ENCODE measurements around the gene ZDHHC3.

Gene ZDHHC3

GRCh38 chr3:44976002-44976815 is at the start of gene ZDHHC3, which contains the start of gene EXOSC7:
Gene ZDHHC3, minus strand, starts transcription at chr3:44976174. Its CDS starts 16,738 bp downstream, at chr3:44959436.
Gene EXOSC7, plus strand, starts transcription at chr3:44976244. Its CDS starts 34 bp downstream, at chr3:44976278.
- peak; percentile 39 for DNase-seq

GRCh38 chr3:45024542-45025255 is 48.7 kb upstream of the ZDHHC3 start:
- DNase-seq, result no peak

- no peak for DNase-seq
These were observed 47.7 kb upstream of the ZDHHC3 start for GRCh38 chr3:45023675-45024074.

GRCh38 chr3:45021524-45022297 is 45.7 kb upstream of the ZDHHC3 start:
- DNase-seq, result no peak

- no peak for DNase-seq
These were observed 44.6 kb upstream of the ZDHHC3 start for GRCh38 chr3:45020534-45020933.

GRCh38 chr3:45017821-45018220 is 41.8 kb upstream of the ZDHHC3 start:
- DNase-seq, result no peak

GRCh38 chr3:45016916-45017315 is 40.9 kb upstream of the ZDHHC3 start:
- no peak for DNase-seq

- DNase-seq, result no peak
These were observed 36.6 kb upstream of the ZDHHC3 start for GRCh38 chr3:45012577-45012976.

- no peak for DNase-seq
These were observed 36.0 kb upstream of the ZDHHC3 start for GRCh38 chr3:45011756-45012508.

GRCh38 chr3:45010811-45011333 is 34.9 kb upstream of the ZDHHC3 start:
- DNase-seq, result no peak

GRCh38 chr3:45009868-45010267 is 33.9 kb upstream of the ZDHHC3 start:
- DNase-seq, result no peak

GRCh38 chr3:45008117-45008516 is 32.1 kb upstream of the ZDHHC3 start:
- DNase-seq, result no peak

GRCh38 chr3:45007091-45007490 is 31.1 kb upstream of the ZDHHC3 start:
- DNase-seq, result no peak

GRCh38 chr3:45003859-45004258 is 27.9 kb upstream of the ZDHHC3 start:
- no peak for DNase-seq

- DNase-seq, result no peak
These were observed 27.4 kb upstream of the ZDHHC3 start for GRCh38 chr3:45003406-45003805.

GRCh38 chr3:45002720-45003119 is 26.7 kb upstream of the ZDHHC3 start:
- DNase-seq, result no peak

GRCh38 chr3:45002139-45002660 is 26.2 kb upstream of the ZDHHC3 start:
- no peak for DNase-seq

- DNase-seq, result no peak
These were observed 25.8 kb upstream of the ZDHHC3 start for GRCh38 chr3:45001738-45002137.

GRCh38 chr3:45000823-45001222 is 24.8 kb upstream of the ZDHHC3 start:
- DNase-seq, result no peak

- DNase-seq, result no peak
These were observed 23.8 kb upstream of the ZDHHC3 start for GRCh38 chr3:44999782-45000181.

- DNase-seq, result no peak
These were observed 20.6 kb upstream of the ZDHHC3 start for GRCh38 chr3:44996556-44996969.

- no peak for DNase-seq
These were observed 19.3 kb upstream of the ZDHHC3 start for GRCh38 chr3:44995142-44995770.

All from GF-D8 (cell line).